GM23338 (cell line): ENCODE data around the gene NPAT. TPM values are rescaled to one million over a fixed set of nuclear protein-coding genes. Genes with fewer than 3 reads are reported as not detected.

Source experiments
- ATAC-seq: fragments of 200-7000 bp; cut with Tn5 transposase; 3 replicates; pipeline ENCODE4 v1.9.1; 2020
- DNase-seq: peaks from one replicate; pipeline ENCODE4 v3.0.0-alpha.2; 2015; ENCODE audit warnings: low spot score
- H2AFZ ChIP-seq: fragments of 200-600 bp; sonication (generic); 2 replicates; pipeline ENCODE4 v1.8.0; 2016; ENCODE audit warnings: antibody characterized with exemption, mild to moderate bottlenecking, moderate library complexity
- H3F3A ChIP-seq: fragments of 200-600 bp; sonication (generic); replicated peaks from 2 replicates; pipeline ENCODE4 v1.8.0; 2017; ENCODE audit warnings: antibody characterized with exemption, mixed run types, low read depth
- H3K27ac ChIP-seq: fragments of 200-600 bp; sonication (generic); 2 replicates; pipeline ENCODE4 v1.6.1; 2016; ENCODE audit warnings: low read depth
- H3K27me3 ChIP-seq: fragments of 200-600 bp; sonication (generic); 2 replicates; pipeline ENCODE4 v1.8.0; 2016; ENCODE audit warnings: mild to moderate bottlenecking, mixed run types, moderate library complexity; ENCODE audit not compliant: insufficient read depth
- H3K36me3 ChIP-seq: fragments of 200-600 bp; sonication (generic); 2 replicates; pipeline ENCODE4 v1.8.0; 2016; ENCODE audit warnings: mild to moderate bottlenecking; ENCODE audit not compliant: insufficient read depth
- H3K4me1 ChIP-seq: fragments of 200-600 bp; sonication (generic); 2 replicates; pipeline ENCODE4 v1.8.0; 2016; ENCODE audit warnings: mild to moderate bottlenecking, moderate library complexity; ENCODE audit not compliant: insufficient read depth
- H3K4me2 ChIP-seq: fragments of 200-600 bp; sonication (generic); 2 replicates; pipeline ENCODE4 v1.7.1; 2017; ENCODE audit warnings: mixed run types
- H3K4me3 ChIP-seq: fragments of 200-600 bp; sonication (generic); 2 replicates; pipeline ENCODE4 v1.6.1; 2016; ENCODE audit warnings: mixed run types
- H3K79me2 ChIP-seq: fragments of 200-600 bp; sonication (generic); replicated peaks from 2 replicates; pipeline ENCODE4 v1.8.0; 2017; ENCODE audit warnings: mild to moderate bottlenecking; ENCODE audit not compliant: insufficient read depth
- H3K9me2 ChIP-seq: fragments of 200-600 bp; sonication (generic); 2 replicates; pipeline ENCODE4 v1.8.0; 2017; ENCODE audit not compliant: insufficient read depth
- H4K20me1 ChIP-seq: fragments of 200-600 bp; sonication (generic); replicated peaks from 2 replicates; pipeline ENCODE4 v1.8.0; 2017; ENCODE audit warnings: mild to moderate bottlenecking; ENCODE audit not compliant: insufficient read depth
- H3K27ac Mint-ChIP-seq: 2 replicates; pipeline ENCODE4 v1.8.0; 2020; ENCODE audit warnings: inconsistent platforms, mild to moderate bottlenecking, moderate library complexity, mixed read lengths
- H3K27me3 Mint-ChIP-seq: 3 replicates; pipeline ENCODE4 v1.8.0; 2022; ENCODE audit warnings: low read depth, mild to moderate bottlenecking, moderate library complexity, mixed read lengths, inconsistent platforms; ENCODE audit not compliant: insufficient read depth, poor library complexity
- H3K36me3 Mint-ChIP-seq: 3 replicates; pipeline ENCODE4 v1.8.0; 2021; ENCODE audit warnings: low read depth, mild to moderate bottlenecking, inconsistent platforms, moderate library complexity, mixed read lengths
- H3K4me1 Mint-ChIP-seq: 3 replicates; pipeline ENCODE4 v1.8.0; 2020; ENCODE audit warnings: mild to moderate bottlenecking, inconsistent platforms, mixed read lengths
- H3K4me3 Mint-ChIP-seq: 3 replicates; pipeline ENCODE4 v1.8.0; 2021; ENCODE audit warnings: moderate library complexity, mild to moderate bottlenecking, inconsistent platforms, mixed read lengths
- H3K9me3 Mint-ChIP-seq: 3 replicates; pipeline ENCODE4 v1.8.0; 2020; ENCODE audit warnings: moderate library complexity, mild to moderate bottlenecking, inconsistent platforms, mixed read lengths
- CREB1 ChIP-seq: fragments of 250-450 bp; sonication (Bioruptor Pico); IDR thresholded peaks from 2 replicates; pipeline ENCODE4 v1.5.0; 2020; ENCODE audit warnings: low read depth, mild to moderate bottlenecking, moderate library complexity
- EZH2 ChIP-seq: fragments of 200-600 bp; sonication (generic); IDR thresholded peaks from one replicate; pipeline ENCODE4 v1.8.0; 2017; ENCODE audit warnings: antibody characterized with exemption, mild to moderate bottlenecking, low read depth; ENCODE audit not compliant: unreplicated experiment
- EZH2phosphoT487 ChIP-seq: fragments of 200-600 bp; sonication (generic); IDR thresholded peaks from one replicate; pipeline ENCODE4 v1.8.1; 2018; ENCODE audit warnings: antibody characterized with exemption; ENCODE audit not compliant: unreplicated experiment
- JUNB ChIP-seq: IDR thresholded peaks from one replicate; pipeline ENCODE4 v1.6.1; 2016; ENCODE audit warnings: antibody characterized with exemption; ENCODE audit not compliant: unreplicated experiment
- NANOG ChIP-seq: IDR thresholded peaks from 2 replicates; pipeline ENCODE4 v1.6.1; 2016; ENCODE audit warnings: antibody characterized with exemption, borderline replicate concordance
- POLR2AphosphoS5 ChIP-seq: IDR thresholded peaks from 2 replicates; pipeline ENCODE4 v1.6.1; 2016; ENCODE audit warnings: antibody characterized with exemption, low read depth
- STAT1 ChIP-seq: IDR thresholded peaks from one replicate; pipeline ENCODE4 v1.6.1; 2016; ENCODE audit warnings: antibody characterized with exemption; ENCODE audit not compliant: unreplicated experiment
- ZNF114 ChIP-seq: fragments of 250-450 bp; sonication (Bioruptor Pico); IDR thresholded peaks from 2 replicates; pipeline ENCODE4 v1.5.0; 2020; ENCODE audit warnings: mild to moderate bottlenecking, moderate library complexity
- ZNF331 ChIP-seq: fragments of 250-450 bp; sonication (Bioruptor Pico); IDR thresholded peaks from 2 replicates; pipeline ENCODE4 v1.5.0; 2020; ENCODE audit warnings: low read depth, mild to moderate bottlenecking, moderate library complexity
- polyA plus RNA-seq: library from polyadenylated mRNA; unstranded; fragments of >200 nt; fragmentation: Nextera tagmentation; extraction: Ambion mirVana; gene quantifications from 2 replicates; pipeline ENCODE4 v1.2.1, GENCODE V29; 2016
- total RNA-seq: library from RNA; depleted of rRNA; stranded (reverse); fragments of >200 nt; shearing (Covaris generic); gene quantifications from 2 replicates; pipeline ENCODE4 v1.2.3, GENCODE V29; 2014
- TF ChIP-seq, protein P1 (sequence below), 2 experiments: fragments of 200-600 bp in 1 of 2; sonication (generic) in 1 of 2; conservative IDR thresholded peaks; 2 replicates each; pipeline versions ENCODE4 v1.5.1 to v1.6.1; 2016 to 2017; ENCODE audit warnings: antibody characterized with exemption in 2 of 2, low read depth in 2 of 2, mild to moderate bottlenecking in 2 of 2, moderate library complexity in 1 of 2
- TF ChIP-seq, protein P2 (sequence below): IDR thresholded peaks from one replicate; pipeline ENCODE4 v1.6.1; 2018; ENCODE audit warnings: antibody characterized with exemption; ENCODE audit not compliant: unreplicated experiment
- TF ChIP-seq, protein P3 (sequence below): fragments of 250-450 bp; sonication (Bioruptor Pico); IDR thresholded peaks from 2 replicates; pipeline ENCODE4 v1.5.0; 2020; ENCODE audit warnings: mild to moderate bottlenecking, moderate library complexity
- TF ChIP-seq, protein P4 (sequence below): IDR thresholded peaks from 2 replicates; pipeline ENCODE4 v1.6.1; 2016; ENCODE audit warnings: antibody characterized with exemption

Gene NPAT
- total and polyA plus RNA-seq, 2 experiments from 2014 or later = 24.2 to 25.1 TPM

DNA sequence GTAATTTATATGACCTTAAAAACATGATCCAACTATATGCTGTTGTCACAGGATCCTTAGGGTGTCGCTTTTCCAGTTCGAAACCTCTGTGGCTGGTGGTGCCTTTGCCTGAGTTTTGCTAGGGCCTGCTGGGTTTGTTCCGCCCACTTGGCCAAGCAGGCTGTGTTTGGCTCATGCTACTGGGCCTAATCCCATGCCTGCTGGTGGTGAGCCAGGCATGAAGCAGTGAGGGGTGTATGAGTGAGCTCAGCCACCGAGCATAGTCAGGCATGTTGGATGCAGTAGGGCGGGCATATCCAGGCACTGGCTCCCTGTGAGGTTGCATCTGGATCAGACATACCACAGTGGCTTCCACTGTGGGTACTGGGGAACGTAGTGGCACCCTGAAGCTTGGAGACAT lies 16.3 kb downstream of the NPAT start (continued):
- TF ChIP-seq STAT1 (no peak), EZH2 (no peak), NANOG (no peak)

DNA sequence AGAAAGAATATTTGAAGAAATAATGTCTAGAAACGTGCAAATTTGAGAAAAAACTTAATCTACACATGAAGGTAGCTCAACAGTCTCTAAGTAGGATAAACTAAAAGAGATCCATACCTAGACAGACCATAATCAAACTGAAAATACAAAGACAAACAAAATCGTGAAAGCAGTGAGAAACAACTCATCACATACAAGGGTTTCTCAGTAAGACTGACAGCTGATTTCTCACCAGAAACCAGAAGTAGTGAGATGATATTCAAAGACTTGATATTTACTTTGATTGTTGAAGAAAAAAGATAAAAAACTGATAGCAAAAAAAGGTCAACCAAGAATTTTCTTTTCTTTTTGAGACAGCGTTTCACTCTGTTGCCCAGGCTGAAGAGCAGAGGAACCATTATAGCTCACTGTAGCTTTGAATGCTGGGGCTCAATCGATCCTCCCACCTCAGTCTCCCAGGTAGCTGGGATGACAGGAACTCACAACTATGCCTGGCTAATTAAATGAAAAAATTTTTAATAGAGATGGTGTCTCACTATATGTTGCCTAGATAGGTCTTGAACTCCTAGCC lies 17.4 kb downstream of the NPAT start:
- no peak overlapping the region for H3K27ac Mint-ChIP-seq
- H3K27me3 Mint-ChIP-seq = peaks cover 4% of the 10 kb centered on the region
- peaks cover 74% of the 10 kb centered on the region for H3K36me3 Mint-ChIP-seq
- H3K79me2 ChIP-seq = peaks cover 89% of the 10 kb centered on the region
- peaks cover 17% of the 10 kb centered on the region for H3K4me1 ChIP-seq
- no peak overlapping the region for H2AFZ ChIP-seq
- H3K27me3 ChIP-seq = no peaks in the 10 kb centered on the region
- TF ChIP-seq NANOG (no peak), EZH2 (no peak), CREB1 (CRISPR knock-in tag) (no peak), EZH2phosphoT487 (no peak), ZNF331 (CRISPR knock-in tag) (no peak), JUNB (no peak), STAT1 (no peak), ZNF114 (CRISPR knock-in tag) (no peak), POLR2AphosphoS5 (no peak)
- TF ChIP-seq, protein P1, sequence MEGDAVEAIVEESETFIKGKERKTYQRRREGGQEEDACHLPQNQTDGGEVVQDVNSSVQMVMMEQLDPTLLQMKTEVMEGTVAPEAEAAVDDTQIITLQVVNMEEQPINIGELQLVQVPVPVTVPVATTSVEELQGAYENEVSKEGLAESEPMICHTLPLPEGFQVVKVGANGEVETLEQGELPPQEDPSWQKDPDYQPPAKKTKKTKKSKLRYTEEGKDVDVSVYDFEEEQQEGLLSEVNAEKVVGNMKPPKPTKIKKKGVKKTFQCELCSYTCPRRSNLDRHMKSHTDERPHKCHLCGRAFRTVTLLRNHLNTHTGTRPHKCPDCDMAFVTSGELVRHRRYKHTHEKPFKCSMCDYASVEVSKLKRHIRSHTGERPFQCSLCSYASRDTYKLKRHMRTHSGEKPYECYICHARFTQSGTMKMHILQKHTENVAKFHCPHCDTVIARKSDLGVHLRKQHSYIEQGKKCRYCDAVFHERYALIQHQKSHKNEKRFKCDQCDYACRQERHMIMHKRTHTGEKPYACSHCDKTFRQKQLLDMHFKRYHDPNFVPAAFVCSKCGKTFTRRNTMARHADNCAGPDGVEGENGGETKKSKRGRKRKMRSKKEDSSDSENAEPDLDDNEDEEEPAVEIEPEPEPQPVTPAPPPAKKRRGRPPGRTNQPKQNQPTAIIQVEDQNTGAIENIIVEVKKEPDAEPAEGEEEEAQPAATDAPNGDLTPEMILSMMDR (conservative IDR thresholded peaks at IDR 0.05; ENCODE audit: low read depth in 2 of 2) = no peak
- TF ChIP-seq, protein P2, sequence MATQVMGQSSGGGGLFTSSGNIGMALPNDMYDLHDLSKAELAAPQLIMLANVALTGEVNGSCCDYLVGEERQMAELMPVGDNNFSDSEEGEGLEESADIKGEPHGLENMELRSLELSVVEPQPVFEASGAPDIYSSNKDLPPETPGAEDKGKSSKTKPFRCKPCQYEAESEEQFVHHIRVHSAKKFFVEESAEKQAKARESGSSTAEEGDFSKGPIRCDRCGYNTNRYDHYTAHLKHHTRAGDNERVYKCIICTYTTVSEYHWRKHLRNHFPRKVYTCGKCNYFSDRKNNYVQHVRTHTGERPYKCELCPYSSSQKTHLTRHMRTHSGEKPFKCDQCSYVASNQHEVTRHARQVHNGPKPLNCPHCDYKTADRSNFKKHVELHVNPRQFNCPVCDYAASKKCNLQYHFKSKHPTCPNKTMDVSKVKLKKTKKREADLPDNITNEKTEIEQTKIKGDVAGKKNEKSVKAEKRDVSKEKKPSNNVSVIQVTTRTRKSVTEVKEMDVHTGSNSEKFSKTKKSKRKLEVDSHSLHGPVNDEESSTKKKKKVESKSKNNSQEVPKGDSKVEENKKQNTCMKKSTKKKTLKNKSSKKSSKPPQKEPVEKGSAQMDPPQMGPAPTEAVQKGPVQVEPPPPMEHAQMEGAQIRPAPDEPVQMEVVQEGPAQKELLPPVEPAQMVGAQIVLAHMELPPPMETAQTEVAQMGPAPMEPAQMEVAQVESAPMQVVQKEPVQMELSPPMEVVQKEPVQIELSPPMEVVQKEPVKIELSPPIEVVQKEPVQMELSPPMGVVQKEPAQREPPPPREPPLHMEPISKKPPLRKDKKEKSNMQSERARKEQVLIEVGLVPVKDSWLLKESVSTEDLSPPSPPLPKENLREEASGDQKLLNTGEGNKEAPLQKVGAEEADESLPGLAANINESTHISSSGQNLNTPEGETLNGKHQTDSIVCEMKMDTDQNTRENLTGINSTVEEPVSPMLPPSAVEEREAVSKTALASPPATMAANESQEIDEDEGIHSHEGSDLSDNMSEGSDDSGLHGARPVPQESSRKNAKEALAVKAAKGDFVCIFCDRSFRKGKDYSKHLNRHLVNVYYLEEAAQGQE = no peak
- TF ChIP-seq, protein P3, sequence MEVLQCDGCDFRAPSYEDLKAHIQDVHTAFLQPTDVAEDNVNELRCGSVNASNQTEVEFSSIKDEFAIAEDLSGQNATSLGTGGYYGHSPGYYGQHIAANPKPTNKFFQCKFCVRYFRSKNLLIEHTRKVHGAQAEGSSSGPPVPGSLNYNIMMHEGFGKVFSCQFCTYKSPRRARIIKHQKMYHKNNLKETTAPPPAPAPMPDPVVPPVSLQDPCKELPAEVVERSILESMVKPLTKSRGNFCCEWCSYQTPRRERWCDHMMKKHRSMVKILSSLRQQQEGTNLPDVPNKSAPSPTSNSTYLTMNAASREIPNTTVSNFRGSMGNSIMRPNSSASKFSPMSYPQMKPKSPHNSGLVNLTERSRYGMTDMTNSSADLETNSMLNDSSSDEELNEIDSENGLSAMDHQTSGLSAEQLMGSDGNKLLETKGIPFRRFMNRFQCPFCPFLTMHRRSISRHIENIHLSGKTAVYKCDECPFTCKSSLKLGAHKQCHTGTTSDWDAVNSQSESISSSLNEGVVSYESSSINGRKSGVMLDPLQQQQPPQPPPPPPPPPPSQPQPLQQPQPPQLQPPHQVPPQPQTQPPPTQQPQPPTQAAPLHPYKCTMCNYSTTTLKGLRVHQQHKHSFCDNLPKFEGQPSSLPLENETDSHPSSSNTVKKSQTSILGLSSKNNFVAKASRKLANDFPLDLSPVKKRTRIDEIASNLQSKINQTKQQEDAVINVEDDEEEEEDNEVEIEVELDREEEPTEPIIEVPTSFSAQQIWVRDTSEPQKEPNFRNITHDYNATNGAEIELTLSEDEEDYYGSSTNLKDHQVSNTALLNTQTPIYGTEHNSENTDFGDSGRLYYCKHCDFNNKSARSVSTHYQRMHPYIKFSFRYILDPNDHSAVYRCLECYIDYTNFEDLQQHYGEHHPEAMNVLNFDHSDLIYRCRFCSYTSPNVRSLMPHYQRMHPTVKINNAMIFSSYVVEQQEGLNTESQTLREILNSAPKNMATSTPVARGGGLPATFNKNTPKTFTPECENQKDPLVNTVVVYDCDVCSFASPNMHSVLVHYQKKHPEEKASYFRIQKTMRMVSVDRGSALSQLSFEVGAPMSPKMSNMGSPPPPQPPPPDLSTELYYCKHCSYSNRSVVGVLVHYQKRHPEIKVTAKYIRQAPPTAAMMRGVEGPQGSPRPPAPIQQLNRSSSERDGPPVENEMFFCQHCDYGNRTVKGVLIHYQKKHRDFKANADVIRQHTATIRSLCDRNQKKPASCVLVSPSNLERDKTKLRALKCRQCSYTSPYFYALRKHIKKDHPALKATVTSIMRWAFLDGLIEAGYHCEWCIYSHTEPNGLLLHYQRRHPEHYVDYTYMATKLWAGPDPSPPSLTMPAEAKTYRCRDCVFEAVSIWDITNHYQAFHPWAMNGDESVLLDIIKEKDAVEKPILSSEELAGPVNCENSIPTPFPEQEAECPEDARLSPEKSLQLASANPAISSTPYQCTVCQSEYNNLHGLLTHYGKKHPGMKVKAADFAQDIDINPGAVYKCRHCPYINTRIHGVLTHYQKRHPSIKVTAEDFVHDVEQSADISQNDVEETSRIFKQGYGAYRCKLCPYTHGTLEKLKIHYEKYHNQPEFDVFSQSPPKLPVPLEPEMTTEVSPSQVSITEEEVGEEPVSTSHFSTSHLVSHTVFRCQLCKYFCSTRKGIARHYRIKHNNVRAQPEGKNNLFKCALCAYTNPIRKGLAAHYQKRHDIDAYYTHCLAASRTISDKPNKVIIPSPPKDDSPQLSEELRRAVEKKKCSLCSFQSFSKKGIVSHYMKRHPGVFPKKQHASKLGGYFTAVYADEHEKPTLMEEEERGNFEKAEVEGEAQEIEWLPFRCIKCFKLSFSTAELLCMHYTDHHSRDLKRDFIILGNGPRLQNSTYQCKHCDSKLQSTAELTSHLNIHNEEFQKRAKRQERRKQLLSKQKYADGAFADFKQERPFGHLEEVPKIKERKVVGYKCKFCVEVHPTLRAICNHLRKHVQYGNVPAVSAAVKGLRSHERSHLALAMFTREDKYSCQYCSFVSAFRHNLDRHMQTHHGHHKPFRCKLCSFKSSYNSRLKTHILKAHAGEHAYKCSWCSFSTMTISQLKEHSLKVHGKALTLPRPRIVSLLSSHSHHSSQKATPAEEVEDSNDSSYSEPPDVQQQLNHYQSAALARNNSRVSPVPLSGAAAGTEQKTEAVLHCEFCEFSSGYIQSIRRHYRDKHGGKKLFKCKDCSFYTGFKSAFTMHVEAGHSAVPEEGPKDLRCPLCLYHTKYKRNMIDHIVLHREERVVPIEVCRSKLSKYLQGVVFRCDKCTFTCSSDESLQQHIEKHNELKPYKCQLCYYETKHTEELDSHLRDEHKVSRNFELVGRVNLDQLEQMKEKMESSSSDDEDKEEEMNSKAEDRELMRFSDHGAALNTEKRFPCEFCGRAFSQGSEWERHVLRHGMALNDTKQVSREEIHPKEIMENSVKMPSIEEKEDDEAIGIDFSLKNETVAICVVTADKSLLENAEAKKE (CRISPR knock-in tag) = no peak
- TF ChIP-seq, protein P4, sequence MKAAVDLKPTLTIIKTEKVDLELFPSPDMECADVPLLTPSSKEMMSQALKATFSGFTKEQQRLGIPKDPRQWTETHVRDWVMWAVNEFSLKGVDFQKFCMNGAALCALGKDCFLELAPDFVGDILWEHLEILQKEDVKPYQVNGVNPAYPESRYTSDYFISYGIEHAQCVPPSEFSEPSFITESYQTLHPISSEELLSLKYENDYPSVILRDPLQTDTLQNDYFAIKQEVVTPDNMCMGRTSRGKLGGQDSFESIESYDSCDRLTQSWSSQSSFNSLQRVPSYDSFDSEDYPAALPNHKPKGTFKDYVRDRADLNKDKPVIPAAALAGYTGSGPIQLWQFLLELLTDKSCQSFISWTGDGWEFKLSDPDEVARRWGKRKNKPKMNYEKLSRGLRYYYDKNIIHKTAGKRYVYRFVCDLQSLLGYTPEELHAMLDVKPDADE = no peak
- ATAC-seq (no peak), DNase-seq (no peak)
- H3K9me3 Mint-ChIP-seq = peaks cover 50% of the 10 kb centered on the region
- no peak overlapping the region for H3K4me2 ChIP-seq
- H3K4me1 Mint-ChIP-seq = peaks cover 10% of the 10 kb centered on the region; the same call in 2 of the 3 replicates
- no peak overlapping the region for H3K4me3 ChIP-seq
- no peak overlapping the region for H3K4me3 Mint-ChIP-seq
- H3K9me2 ChIP-seq = no peaks in the 10 kb centered on the region
- H4K20me1 ChIP-seq = peaks cover 9% of the 10 kb centered on the region; the same call in 1 of the 2 replicates
- peaks cover 44% of the 10 kb centered on the region for H3K36me3 ChIP-seq
- no peaks in the 10 kb centered on the region for H3F3A ChIP-seq
- no peak overlapping the region for H3K27ac ChIP-seq
